Thyroid gland (tissue), 4 donors: ENCODE results near the gene AQR. TPM values are rescaled to one million over a fixed set of nuclear protein-coding genes. Genes with fewer than 3 reads are reported as not detected.

Experiments used
- DNase-seq, 2 donors: peaks; one replicate each; pipeline ENCODE4 v3.0.0-alpha.2; 2019
- H3K27ac ChIP-seq, 3 donors: fragments of 200-600 bp; sonication (generic); 1 replicate in 2 of 3; 2 replicates in 1 of 3; pipeline ENCODE4 v1.5.1; 2016 to 2019; ENCODE audit warnings: mild to moderate bottlenecking in 1 of 3, moderate library complexity in 1 of 3
- H3K27me3 ChIP-seq: fragments of 200-600 bp; sonication (generic); one replicate; pipeline ENCODE4 v1.5.1; 2019
- H3K36me3 ChIP-seq, 2 donors: fragments of 200-600 bp; sonication (generic); one replicate each; pipeline ENCODE4 v1.5.1; 2016 to 2019
- H3K4me1 ChIP-seq, 2 donors: fragments of 200-600 bp; sonication (generic); one replicate each; pipeline ENCODE4 v1.5.1; 2017 to 2019
- H3K4me3 ChIP-seq, 3 donors: fragments of 200-600 bp; sonication (generic); replicated peaks in 1 of 3; 1 replicate in 2 of 3; 2 replicates in 1 of 3; pipeline ENCODE4 v1.5.1; 2016; ENCODE audit warnings: mild to moderate bottlenecking in 1 of 3
- H3K9me3 ChIP-seq: fragments of 200-600 bp; sonication (generic); one replicate; pipeline ENCODE4 v1.5.1; 2017
- POLR2A ChIP-seq, 2 donors: fragments of 450-650 bp; IDR thresholded peaks; one replicate each; pipeline ENCODE4 v1.6.1; 2017; ENCODE audit warnings: antibody characterized with exemption in 2 of 2, mild to moderate bottlenecking in 2 of 2, moderate library complexity in 1 of 2
- WGBS, 2 donors: methylation state at CpG; one replicate each; pipeline ENCODE4 v1.1.5; 2017; 5-methylcytosine and 5-hydroxymethylcytosine counted together
- intact Hi-C: fragments of 100-400 bp; cut with DNase I; formaldehyde crosslinking; loops from one replicate; pipeline ENCODE4 v1.15.1; 2023
- total RNA-seq, 4 donors: library from RNA; depleted of rRNA; stranded (reverse); fragments of >200 nt; gene quantifications; one replicate each; pipeline ENCODE4 v1.2.3, GENCODE V29; 2016
- TF ChIP-seq, protein P1 (sequence below), 6 experiments: fragments of 200-600 bp in 3 of 6; fragments of 450-650 bp in 3 of 6; sonication (generic) in 3 of 6; IDR thresholded peaks; one replicate each; pipeline ENCODE4 v1.5.1; 2016 to 2019; ENCODE audit warnings: antibody characterized with exemption in 6 of 6, mild to moderate bottlenecking in 2 of 6, inconsistent platforms in 1 of 6, moderate library complexity in 1 of 6

AQR gene
- total RNA-seq, 4 donors from 2014 or later: 27.9 to 40.3 (median 37.8) TPM

DNA sequence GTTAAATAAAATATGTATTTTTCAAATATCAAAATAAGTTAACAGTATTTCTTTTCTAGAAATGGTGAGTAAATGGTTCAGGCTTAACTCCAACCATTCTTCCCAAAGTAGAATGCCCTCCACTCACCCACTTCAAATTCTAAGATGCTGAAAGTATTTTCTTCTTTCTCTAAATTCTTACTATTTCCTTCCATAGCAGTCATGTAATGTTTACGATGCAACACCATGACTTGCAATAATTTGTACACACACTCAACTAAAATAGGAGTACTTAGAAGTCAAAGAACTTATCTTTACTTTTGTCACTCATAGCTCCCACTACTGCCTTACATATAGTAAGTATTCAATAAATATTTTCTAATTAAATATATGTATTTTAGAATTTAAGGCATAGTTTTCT is 65.0 kb downstream of the AQR start:
- DNase-seq: no peak
- 93 to 98% methylated on average over 1 of the region's 1 CpG for WGBS, 2 donors
- H3K36me3 ChIP-seq: peaks cover 31 to 40% of the 10 kb centered on the region in 2 donors
- intact Hi-C loops: no loop called here
- H3K9me3 ChIP-seq: no peaks in the 10 kb centered on the region
- TF ChIP-seq POLR2A (IDR thresholded peaks at IDR 0.05): no peak
- TF ChIP-seq, protein P1, sequence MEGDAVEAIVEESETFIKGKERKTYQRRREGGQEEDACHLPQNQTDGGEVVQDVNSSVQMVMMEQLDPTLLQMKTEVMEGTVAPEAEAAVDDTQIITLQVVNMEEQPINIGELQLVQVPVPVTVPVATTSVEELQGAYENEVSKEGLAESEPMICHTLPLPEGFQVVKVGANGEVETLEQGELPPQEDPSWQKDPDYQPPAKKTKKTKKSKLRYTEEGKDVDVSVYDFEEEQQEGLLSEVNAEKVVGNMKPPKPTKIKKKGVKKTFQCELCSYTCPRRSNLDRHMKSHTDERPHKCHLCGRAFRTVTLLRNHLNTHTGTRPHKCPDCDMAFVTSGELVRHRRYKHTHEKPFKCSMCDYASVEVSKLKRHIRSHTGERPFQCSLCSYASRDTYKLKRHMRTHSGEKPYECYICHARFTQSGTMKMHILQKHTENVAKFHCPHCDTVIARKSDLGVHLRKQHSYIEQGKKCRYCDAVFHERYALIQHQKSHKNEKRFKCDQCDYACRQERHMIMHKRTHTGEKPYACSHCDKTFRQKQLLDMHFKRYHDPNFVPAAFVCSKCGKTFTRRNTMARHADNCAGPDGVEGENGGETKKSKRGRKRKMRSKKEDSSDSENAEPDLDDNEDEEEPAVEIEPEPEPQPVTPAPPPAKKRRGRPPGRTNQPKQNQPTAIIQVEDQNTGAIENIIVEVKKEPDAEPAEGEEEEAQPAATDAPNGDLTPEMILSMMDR (IDR thresholded peaks at IDR 0.05): no peak
- no peak overlapping the region for H3K4me3 ChIP-seq
- H3K27me3 ChIP-seq: no peaks in the 10 kb centered on the region
- no peaks in the 10 kb centered on the region for H3K4me1 ChIP-seq
- H3K27ac ChIP-seq: no peak overlapping the region

- TF ChIP-seq, protein P1 (IDR thresholded peaks at IDR 0.05): no peak
- no peak for TF ChIP-seq POLR2A (IDR thresholded peaks at IDR 0.05)
- no peak overlapping the region for H3K27ac ChIP-seq
- 87 to 90% methylated on average over 7 of the region's 7 CpGs for WGBS, 2 donors
These were observed 68.8 kb downstream of the AQR start for GRCh38 chr15:34900748-34901147.

DNA sequence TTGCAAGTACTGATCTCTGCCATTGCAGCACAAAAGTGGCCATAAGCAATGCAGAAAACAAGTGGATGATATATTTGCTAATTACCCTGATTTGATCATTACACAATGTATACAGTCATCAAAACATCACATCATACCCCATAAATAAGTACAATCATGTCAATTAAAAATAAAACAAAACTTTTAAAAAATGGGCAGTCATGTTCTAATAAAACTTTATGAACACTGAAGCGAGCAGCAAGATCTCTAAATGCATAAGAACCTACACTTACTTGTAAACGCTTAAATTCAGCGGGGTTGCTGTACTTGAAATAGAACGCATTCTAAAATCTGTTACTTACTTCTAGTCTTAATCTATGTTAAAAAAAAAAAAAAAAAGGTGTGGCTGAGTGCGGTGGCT is 73.4 kb downstream of the AQR start:
- DNase-seq: no peak
- Histone ChIP-seq H3K36me3 (peaks cover 22% of the 10 kb centered on the region in 2 donors), H3K27ac (no peak overlapping the region), H3K27me3 (no peaks in the 10 kb centered on the region), H3K4me1 (no peaks in the 10 kb centered on the region), H3K4me3 (no peak overlapping the region), H3K9me3 (no peaks in the 10 kb centered on the region)
- WGBS, 2 donors: 98 to 99% methylated on average over 5 of the region's 5 CpGs
- TF ChIP-seq, protein P1 (IDR thresholded peaks at IDR 0.05): no peak
- TF ChIP-seq POLR2A (IDR thresholded peaks at IDR 0.05): no peak
- intact Hi-C loops: no loop called here

More at GRCh38 chr15:34900748-34901147, 68.8 kb downstream of the AQR start:
- H3K27me3 ChIP-seq: no peaks in the 10 kb centered on the region
- peaks cover 16 to 20% of the 10 kb centered on the region in 2 donors for H3K36me3 ChIP-seq
- no peak for DNase-seq
- H3K4me1 ChIP-seq: no peaks in the 10 kb centered on the region
- no peak overlapping the region for H3K4me3 ChIP-seq
- intact Hi-C loops: no loop called here
- H3K9me3 ChIP-seq: no peaks in the 10 kb centered on the region

DNA sequence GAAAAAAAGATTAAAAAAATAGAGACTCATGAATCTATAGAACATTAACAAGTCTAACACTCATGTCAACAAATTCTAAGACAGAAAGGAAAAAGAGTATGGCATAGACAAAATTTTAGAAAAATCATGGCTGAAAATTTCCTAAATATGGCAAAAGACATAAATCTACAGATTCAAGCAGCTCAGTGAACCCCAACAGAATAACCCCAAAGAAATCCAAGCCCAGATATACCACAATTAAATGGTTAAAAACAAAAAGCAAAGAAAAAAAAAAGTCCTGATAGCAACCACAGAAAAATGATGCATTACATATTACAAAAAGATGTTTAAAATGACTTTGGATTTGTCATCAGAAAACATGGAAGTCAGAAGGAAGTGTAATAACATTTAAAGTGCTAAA is 75.6 kb downstream of the AQR start:
- Histone ChIP-seq H3K27me3 (no peaks in the 10 kb centered on the region), H3K4me1 (no peaks in the 10 kb centered on the region), H3K36me3 (peaks cover 16 to 21% of the 10 kb centered on the region in 2 donors), H3K9me3 (no peaks in the 10 kb centered on the region), H3K27ac (no peak overlapping the region), H3K4me3 (no peak overlapping the region)
- no peak for TF ChIP-seq POLR2A (IDR thresholded peaks at IDR 0.05)
- TF ChIP-seq, protein P1 (IDR thresholded peaks at IDR 0.05): no peak
- no peak for DNase-seq
- intact Hi-C loops: no loop called here

- H3K27me3 ChIP-seq: no peaks in the 10 kb centered on the region
- intact Hi-C loops: no loop called here
- WGBS, 2 donors: 89 to 96% methylated on average over 7 of the region's 7 CpGs
- no peaks in the 10 kb centered on the region for H3K9me3 ChIP-seq
- H3K36me3 ChIP-seq: peaks cover 20 to 27% of the 10 kb centered on the region in 2 donors
- no peak for DNase-seq
- no peak overlapping the region for H3K4me3 ChIP-seq
- no peak overlapping the region for H3K27ac ChIP-seq
- no peaks in the 10 kb centered on the region for H3K4me1 ChIP-seq
- TF ChIP-seq, protein P1 (IDR thresholded peaks at IDR 0.05): no peak
- no peak for TF ChIP-seq POLR2A (IDR thresholded peaks at IDR 0.05)
These were observed 76.5 kb downstream of the AQR start for GRCh38 chr15:34892963-34893591.
